H1 (cell line): ENCODE data around the gene SGK1.

Experiments
- CHD2 ChIP-seq: IDR thresholded peaks from 2 replicates; pipeline ENCODE4 v1.6.1; 2012; ENCODE audit warnings: low read length, improper control_type of control experiment
- CTCF ChIP-seq, 3 experiments: IDR thresholded peaks; 1 replicate in 2 of 3; 2 replicates in 1 of 3; pipeline versions ENCODE4 v1.5.1 to v1.6.1; 2011; ENCODE audit warnings: low read length in 3 of 3, mild to moderate bottlenecking in 3 of 3, inconsistent platforms in 2 of 3, low read depth in 1 of 3, moderate library complexity in 1 of 3; ENCODE audit not compliant: insufficient read depth in 1 of 3; ENCODE audit errors: control extremely low read depth in 1 of 3
- EGR1 ChIP-seq: IDR thresholded peaks from 2 replicates; pipeline ENCODE4 v1.6.1; 2011; ENCODE audit warnings: low read depth, low read length, borderline replicate concordance
- EP300 ChIP-seq, 2 experiments: IDR thresholded peaks; 1 replicate in 1 of 2; 2 replicates in 1 of 2; pipeline ENCODE4 v1.6.1; 2011 to 2012; ENCODE audit warnings: low read depth in 2 of 2, low read length in 2 of 2, mild to moderate bottlenecking in 2 of 2, borderline replicate concordance in 1 of 2, inconsistent platforms in 1 of 2, moderate library complexity in 1 of 2
- EZH2 ChIP-seq: fragments of 200-600 bp; sonication (generic); IDR thresholded peaks from 2 replicates; pipeline ENCODE4 v1.7.1; 2012; ENCODE audit warnings: low read depth, mild to moderate bottlenecking, moderate library complexity, low read length, inconsistent platforms; ENCODE audit not compliant: severe bottlenecking
- MAX ChIP-seq: IDR thresholded peaks from 2 replicates; pipeline ENCODE4 v1.6.1; 2012; ENCODE audit warnings: inconsistent platforms
- POLR2A ChIP-seq, 2 experiments: IDR thresholded peaks; 1 replicate in 1 of 2; 2 replicates in 1 of 2; pipeline ENCODE4 v1.6.1; 2011; ENCODE audit warnings: low read depth in 2 of 2, low read length in 2 of 2, mild to moderate bottlenecking in 2 of 2; ENCODE audit errors: control extremely low read depth in 1 of 2
- POLR2AphosphoS5 ChIP-seq: IDR thresholded peaks from 2 replicates; pipeline ENCODE4 v1.6.1; 2011; ENCODE audit warnings: low read depth, low read length
- RXRA ChIP-seq: IDR thresholded peaks from 2 replicates; pipeline ENCODE4 v1.6.1; 2011; ENCODE audit warnings: low read depth, mild to moderate bottlenecking, low read length, moderate library complexity; ENCODE audit not compliant: insufficient read depth
- SUZ12 ChIP-seq: fragments of 200-600 bp; sonication (generic); IDR thresholded peaks from 2 replicates; pipeline ENCODE4 v1.6.1; 2012; ENCODE audit warnings: mild to moderate bottlenecking, inconsistent platforms, low read length, moderate library complexity, mixed read lengths
- USF2 ChIP-seq: IDR thresholded peaks from 2 replicates; pipeline ENCODE4 v1.6.1; 2011; ENCODE audit warnings: low read length, improper control_type of control experiment

- no peak for TF ChIP-seq SUZ12
- TF ChIP-seq POLR2AphosphoS5: no peak
- no peak for TF ChIP-seq MAX
- no peak for TF ChIP-seq CTCF (IDR thresholded peaks at IDR 0.05; ENCODE audit: control extremely low read depth in 1 of 3, insufficient read depth in 1 of 3, low read depth in 1 of 3, low read length in 3 of 3)
- no peak for TF ChIP-seq CHD2
- no peak for TF ChIP-seq EZH2
- no peak for TF ChIP-seq USF2
- no peak for TF ChIP-seq EP300 (IDR thresholded peaks at IDR 0.05; ENCODE audit: borderline replicate concordance in 1 of 2, low read depth in 2 of 2, low read length in 2 of 2)
- no peak for TF ChIP-seq POLR2A (IDR thresholded peaks at IDR 0.05; ENCODE audit: control extremely low read depth in 1 of 2, low read depth in 2 of 2, low read length in 2 of 2)
- TF ChIP-seq EGR1: no peak
- TF ChIP-seq RXRA: no peak
Measured at GRCh38 chr6:134323294-134323693, 5.4 kb upstream of the SGK1 start.
